Natural killer cell (primary cell): ENCODE data around the gene MCHR1. TPM values are rescaled to one million over a fixed set of nuclear protein-coding genes. Genes with fewer than 3 reads are reported as not detected.
A peak's percentile ranks its signal among the peaks of the same experiment; 100 is the strongest.

Experiments
- ATAC-seq, 3 donors: fragments of 150-1000 bp in 2 of 3; fragments of 200-7000 bp in 1 of 3; cut with Tn5 transposase; 1 replicate in 1 of 3; 2 replicates in 2 of 3; pipeline ENCODE4 v1.10.0; 2021; ENCODE audit warnings: mild to moderate bottlenecking in 2 of 3, moderate library complexity in 2 of 3
- DNase-seq, 2 donors: peaks; one replicate each; pipeline versions ENCODE4 v3.0.0 to v3.0.0-alpha.2; 2013 to 2021; ENCODE audit warnings: mixed read lengths in 1 of 2
- H3K27ac ChIP-seq: one replicate; pipeline ENCODE4 v1.5.1; 2013; ENCODE audit warnings: mild to moderate bottlenecking, low read length
- H3K27me3 ChIP-seq: one replicate; pipeline ENCODE4 v1.6.1; 2013; ENCODE audit warnings: low read length; ENCODE audit not compliant: control insufficient read depth, insufficient read depth
- H3K36me3 ChIP-seq: one replicate; pipeline ENCODE4 v1.6.1; 2013; ENCODE audit warnings: low read length; ENCODE audit not compliant: control insufficient read depth, insufficient read depth
- H3K4me1 ChIP-seq: one replicate; pipeline ENCODE4 v1.6.1; 2013; ENCODE audit warnings: low read length; ENCODE audit not compliant: control insufficient read depth, insufficient read depth
- H3K4me3 ChIP-seq: one replicate; pipeline ENCODE4 v1.5.1; 2013; ENCODE audit warnings: low read length
- H3K9me3 ChIP-seq: one replicate; pipeline ENCODE4 v1.6.1; 2013; ENCODE audit warnings: low read length; ENCODE audit not compliant: control insufficient read depth, insufficient read depth
- H3K27ac Mint-ChIP-seq, 2 donors: one replicate each; pipeline ENCODE4 v1.8.0; 2022; ENCODE audit warnings: mild to moderate bottlenecking in 2 of 2, mixed read lengths in 2 of 2, moderate library complexity in 1 of 2
- H3K27me3 Mint-ChIP-seq, 2 donors: one replicate each; pipeline ENCODE4 v1.8.0; 2022; ENCODE audit warnings: low read depth in 2 of 2, mixed read lengths in 2 of 2
- H3K36me3 Mint-ChIP-seq: one replicate; pipeline ENCODE4 v1.8.0; 2022; ENCODE audit warnings: mixed read lengths
- H3K4me1 Mint-ChIP-seq, 2 donors: one replicate each; pipeline ENCODE4 v1.8.0; 2022; ENCODE audit warnings: mixed read lengths in 2 of 2
- H3K4me3 Mint-ChIP-seq: one replicate; pipeline ENCODE4 v1.8.0; 2022; ENCODE audit warnings: mild to moderate bottlenecking, moderate library complexity, mixed read lengths
- H3K9me3 Mint-ChIP-seq, 2 donors: one replicate each; pipeline ENCODE4 v1.8.0; 2022; ENCODE audit warnings: mixed read lengths in 2 of 2
- CTCF ChIP-seq: fragments of 200-600 bp; IDR thresholded peaks from one replicate; pipeline ENCODE4 v1.8.0; 2022; ENCODE audit warnings: antibody characterized with exemption
- WGBS: methylation state at CpG from one replicate; pipeline ENCODE4 v1.1.7; 2013; ENCODE audit warnings: missing lambda C conversion rate; ENCODE audit not compliant: insufficient coverage; 5-methylcytosine and 5-hydroxymethylcytosine counted together
- intact Hi-C: fragments of 100-400 bp; cut with micrococcal nuclease; formaldehyde crosslinking; loops from one replicate; pipeline ENCODE4 v1.14.2; 2022
- total RNA-seq, 4 donors: library from RNA; stranded (reverse); fragments of 120-200 nt in 1 of 4; gene quantifications; one replicate each; pipeline versions ENCODE4 v1.2.3 to v1.2.4, GENCODE V29; 2013 to 2022

The MCHR1 gene
- total RNA-seq, 3 donors from 2014 or later (not counting 1 experiment from before 2014, with no cell fraction given), result not detected

GRCh38 chr22:40634119-40634903 lies 45.0 kb upstream of the MCHR1 start:
- 97% methylated on average over 10 of the region's 11 CpGs for WGBS
- H3K27ac Mint-ChIP-seq, result no peak overlapping the region
- H3K36me3 ChIP-seq, result no peaks in the 10 kb centered on the region
- H3K36me3 Mint-ChIP-seq, result no peaks in the 10 kb centered on the region
- H3K4me3 Mint-ChIP-seq, result peak overlapping the region; percentile 83
- no peaks in the 10 kb centered on the region for H3K27me3 Mint-ChIP-seq
- H3K9me3 Mint-ChIP-seq, result no peaks in the 10 kb centered on the region
- no peak for TF ChIP-seq CTCF
- ATAC-seq, result no peak
- H3K4me3 ChIP-seq, result no peak overlapping the region
- no peaks in the 10 kb centered on the region for H3K9me3 ChIP-seq
- intact Hi-C loops, result no loop called here
- no peaks in the 10 kb centered on the region for H3K27me3 ChIP-seq
- no peak overlapping the region for H3K27ac ChIP-seq
- peaks cover 47 to 52% of the 10 kb centered on the region in 2 donors for H3K4me1 Mint-ChIP-seq
- DNase-seq, result no peak
- peaks cover 22% of the 10 kb centered on the region for H3K4me1 ChIP-seq

GRCh38 chr22:40635043-40635939 lies 44.0 kb upstream of the MCHR1 start:
- ATAC-seq (no peak), DNase-seq (no peak)
- Histone ChIP-seq H3K9me3 (no peaks in the 10 kb centered on the region), H3K36me3 (no peaks in the 10 kb centered on the region), H3K27ac (no peak overlapping the region), H3K4me1 (peaks cover 22% of the 10 kb centered on the region), H3K27me3 (no peaks in the 10 kb centered on the region), H3K4me3 (peak overlapping the region; percentile 77)
- peaks cover 47 to 52% of the 10 kb centered on the region in 2 donors for H3K4me1 Mint-ChIP-seq
- peak overlapping the region; percentile 83 for H3K4me3 Mint-ChIP-seq
- no peaks in the 10 kb centered on the region for H3K36me3 Mint-ChIP-seq
- intact Hi-C loops, result loop anchor here (5.0 kb wide), 1 partner anchor 457 kb away; the partner anchor contains the start of gene EP300
- peak overlapping the region; percentile 97 for H3K27ac Mint-ChIP-seq
- WGBS, result 70% methylated on average over 19 of the region's 21 CpGs
- TF ChIP-seq CTCF, result no peak
- H3K9me3 Mint-ChIP-seq, result no peaks in the 10 kb centered on the region
- no peaks in the 10 kb centered on the region for H3K27me3 Mint-ChIP-seq

- H3K36me3 ChIP-seq, result no peaks in the 10 kb centered on the region
- Mint-ChIP-seq H3K9me3 (no peaks in the 10 kb centered on the region), H3K36me3 (no peaks in the 10 kb centered on the region), H3K27ac (peak overlapping the region; percentile 97), H3K27me3 (no peaks in the 10 kb centered on the region), H3K4me3 (peak overlapping the region; percentile 83), H3K4me1 (peaks cover 45 to 51% of the 10 kb centered on the region in 2 donors)
- intact Hi-C loops, result loop anchor here (2.0 to 5.0 kb wide), 3 partner anchors 103 to 456 kb away; partner anchors contain the start of genes EP300 and SLC25A17
- H3K4me3 ChIP-seq, result peak overlapping the region; percentile 77
- H3K27me3 ChIP-seq, result no peaks in the 10 kb centered on the region
- H3K4me1 ChIP-seq, result peaks cover 22% of the 10 kb centered on the region
- ATAC-seq, result no peak
- DNase-seq, result peak in 1 of 2 donors; percentile 37
- H3K9me3 ChIP-seq, result no peaks in the 10 kb centered on the region
- TF ChIP-seq CTCF, result no peak
- under 1% methylated on average over 31 of the region's 31 CpGs for WGBS
- peak overlapping the region; percentile 76 for H3K27ac ChIP-seq
Measured at GRCh38 chr22:40635940-40636379, 43.3 kb upstream of the MCHR1 start.
